ENCODE measurements around the gene PPARGC1A. TPM values are rescaled to one million over a fixed set of nuclear protein-coding genes. Genes with fewer than 3 reads are reported as not detected.

Gene PPARGC1A
- total RNA-seq, 2 donors from 2014 or later, result 9.2 to 14.7 TPM

DNA sequence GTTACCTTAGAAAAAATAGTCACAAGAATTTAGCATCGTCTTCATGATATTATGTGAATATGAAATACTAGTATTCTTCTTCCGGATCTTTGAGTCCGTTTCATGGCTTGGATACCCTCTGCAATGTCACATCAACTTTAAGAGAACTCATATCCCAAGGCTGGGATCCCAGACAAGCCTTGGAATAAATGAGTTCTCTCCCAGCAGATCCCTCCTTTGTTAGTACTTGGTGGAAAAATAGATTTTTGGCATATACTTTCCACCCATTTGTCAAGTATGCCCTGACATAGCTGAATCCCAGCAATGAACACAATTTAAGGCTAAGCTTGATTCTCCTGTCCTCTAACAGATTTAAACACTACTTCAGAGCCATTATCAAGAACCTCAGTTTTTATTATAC is 144.5 kb downstream of the PPARGC1A start:
- Histone ChIP-seq H3K36me3 (no peaks in the 10 kb centered on the region), H3K27ac (no peak overlapping the region), H3K4me3 (no peak overlapping the region), H3K4me1 (replicated peaks) (no peaks in the 10 kb centered on the region), H3K27me3 (replicated peaks; ENCODE audit: insufficient read depth) (no peaks in the 10 kb centered on the region), H3K9me3 (no peaks in the 10 kb centered on the region)
- WGBS, result 95% methylated on average over 3 of the region's 3 CpGs
- intact Hi-C loops (cut with DNase I), result no loop called here
- no peak for DNase-seq (ENCODE audit: low spot score)
- TF ChIP-seq POLR2AphosphoS5 (IDR thresholded peaks at IDR 0.05), result no peak
- TF ChIP-seq POLR2A (IDR thresholded peaks at IDR 0.05), result no peak
- no peak for TF ChIP-seq CTCF (IDR thresholded peaks at IDR 0.05)
